GM12892 (cell line): ENCODE measurements around the gene TRIM17.

ENCODE experiments used
- POLR2A ChIP-seq: IDR thresholded peaks from 2 replicates; pipeline ENCODE4 v1.6.1; 2011; ENCODE audit warnings: low read depth, low read length, control low read depth
- POLR2AphosphoS5 ChIP-seq: IDR thresholded peaks from 2 replicates; pipeline ENCODE4 v1.6.1; 2011; ENCODE audit warnings: low read depth, low read length, control low read depth
- TAF1 ChIP-seq: IDR thresholded peaks from 2 replicates; pipeline ENCODE4 v1.6.1; 2011; ENCODE audit warnings: low read depth, mild to moderate bottlenecking, control low read depth, low read length, borderline replicate concordance

DNA sequence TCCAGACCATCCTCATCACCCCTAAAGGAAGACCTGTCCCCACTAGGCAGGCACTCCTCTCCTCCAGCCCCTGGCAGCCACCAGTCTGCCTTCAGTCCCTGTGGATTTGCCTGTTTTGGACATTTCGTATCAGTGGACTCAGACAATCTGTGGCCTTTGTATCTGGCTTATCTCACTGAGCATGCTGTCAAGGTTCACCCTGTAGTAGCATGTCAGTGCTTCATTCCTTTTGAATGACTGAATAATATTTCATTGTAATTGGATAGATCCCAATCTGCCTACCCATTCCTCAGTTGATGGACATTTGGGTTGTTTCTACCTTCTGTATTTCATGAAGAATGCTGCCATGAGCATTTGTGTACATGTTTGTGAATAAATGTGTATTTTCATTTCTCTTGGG is 37.6 kb upstream of the TRIM17 start:
- TF ChIP-seq POLR2A (no peak), TAF1 (no peak), POLR2AphosphoS5 (no peak)
